SH-SY5Y (cell line): ENCODE measurements around the gene SNAPC1.

Experiments
- GATA2 ChIP-seq: IDR thresholded peaks from 2 replicates; pipeline ENCODE4 v1.6.1; 2011; ENCODE audit warnings: mild to moderate bottlenecking, low read depth, low read length
- GATA3 ChIP-seq: IDR thresholded peaks from 2 replicates; pipeline ENCODE4 v1.6.1; 2011; ENCODE audit warnings: low read depth, mild to moderate bottlenecking, low read length, moderate library complexity

SNAPC1 gene

DNA sequence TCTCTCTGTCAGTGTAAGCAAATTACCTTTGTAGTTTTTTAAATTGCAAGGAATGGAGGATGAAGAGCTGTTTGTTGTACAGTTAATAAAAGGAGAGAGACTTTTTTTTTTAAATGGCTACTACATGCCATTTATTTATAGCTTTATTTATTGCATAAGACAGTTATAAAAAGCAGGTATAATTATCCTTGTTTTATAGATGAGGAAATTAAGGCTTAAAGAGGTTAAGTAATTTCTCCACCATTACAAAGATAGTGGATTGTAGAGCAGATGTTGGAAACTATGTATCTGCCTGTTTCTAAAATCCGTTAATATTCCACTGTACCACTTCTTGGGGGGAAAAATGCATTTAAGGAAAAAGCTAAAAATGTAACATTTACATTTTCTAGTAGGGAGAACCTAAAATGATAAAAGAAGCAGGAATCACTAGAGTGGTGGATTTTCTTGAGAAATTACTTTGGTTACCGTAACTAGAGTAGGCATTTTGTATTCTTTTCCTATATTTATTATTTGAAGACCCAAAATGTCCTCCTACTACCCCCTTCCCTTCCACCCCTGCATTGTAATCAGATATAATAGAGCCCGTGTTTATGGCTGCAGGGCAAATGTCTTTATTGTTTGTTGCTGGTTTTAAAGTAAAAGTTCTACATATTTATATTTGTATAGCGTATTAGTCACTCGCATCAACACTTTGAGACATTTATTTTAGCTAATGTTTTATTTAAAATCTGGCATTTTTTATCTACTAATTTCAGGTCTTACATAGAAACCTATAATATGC, 2.3 kb downstream of the SNAPC1 start:
- TF ChIP-seq GATA3 (no peak), GATA2 (no peak)

- TF ChIP-seq GATA3 = no peak
- no peak for TF ChIP-seq GATA2
Observed at GRCh38 chr14:61765225-61765943, 3.2 kb downstream of the SNAPC1 start.

DNA sequence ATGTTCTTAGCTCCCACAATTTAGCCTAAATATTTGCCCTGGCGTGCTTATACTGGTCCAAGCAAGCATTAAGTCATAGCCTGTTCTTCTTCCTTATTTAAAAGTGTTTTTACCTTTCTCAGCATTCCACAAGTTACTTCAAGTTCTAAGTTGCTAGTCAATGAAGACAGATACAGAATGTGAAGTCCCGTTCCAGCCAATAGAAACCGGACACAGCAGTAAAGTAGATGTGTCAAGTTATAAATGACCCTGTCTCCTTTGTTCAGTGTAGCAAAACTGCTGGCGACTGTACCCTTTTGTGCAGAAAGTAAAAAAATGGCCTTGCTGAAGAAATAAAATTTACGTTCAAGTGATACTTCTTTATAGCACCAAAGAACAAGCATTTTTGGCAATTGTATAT, 3.9 kb downstream of the SNAPC1 start:
- TF ChIP-seq GATA3 (no peak), GATA2 (no peak)

- TF ChIP-seq GATA2 = no peak; the same call in 1 of the 2 replicates
- TF ChIP-seq GATA3 = peak; percentile 55; the same call in 1 of the 2 replicates
Observed at GRCh38 chr14:61768240-61768639, 6.0 kb downstream of the SNAPC1 start.

DNA sequence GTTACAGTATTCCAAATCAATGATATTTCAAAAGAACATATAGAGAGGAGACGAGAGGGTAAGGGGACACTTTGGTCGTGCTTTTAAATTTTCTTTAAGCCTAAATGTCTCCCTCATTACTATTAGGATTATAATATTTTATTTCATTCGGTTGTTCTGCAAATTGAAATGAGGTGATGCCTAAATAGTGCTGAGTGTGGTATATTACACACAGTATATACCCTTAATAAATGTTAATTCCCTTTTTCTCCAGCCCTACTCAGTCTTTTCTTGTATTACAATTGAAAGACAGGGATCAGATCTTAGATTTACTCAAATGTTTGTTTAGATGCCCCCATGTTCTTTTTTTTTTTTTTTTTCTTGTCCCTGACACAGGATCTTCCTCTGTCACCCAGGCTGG, 7.7 kb downstream of the SNAPC1 start:
- no peak for TF ChIP-seq GATA3
- TF ChIP-seq GATA2 = no peak

GRCh38 chr14:61774861-61775260, 12.6 kb downstream of the SNAPC1 start:
- no peak for TF ChIP-seq GATA3
- no peak for TF ChIP-seq GATA2

DNA sequence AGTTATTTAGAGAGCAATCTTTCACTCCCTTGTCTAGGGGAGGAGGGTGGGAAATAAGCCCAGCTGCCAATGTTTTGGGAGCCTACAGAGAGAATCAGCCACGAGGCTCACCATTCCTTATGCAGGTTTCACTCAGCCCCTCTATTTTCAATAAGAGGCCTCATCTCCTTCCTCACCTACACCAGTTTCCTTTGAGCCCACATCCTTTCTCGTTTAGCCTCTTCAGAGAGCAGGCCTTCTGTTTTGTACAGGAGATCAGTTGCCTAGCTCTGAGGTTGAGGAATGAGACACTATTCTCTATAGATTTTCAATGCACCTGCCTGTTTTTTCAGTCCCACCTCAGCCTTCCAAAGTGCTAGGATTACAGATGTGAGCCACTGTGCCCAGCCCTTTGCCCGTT, 17.9 kb downstream of the SNAPC1 start:
- TF ChIP-seq GATA2 (no peak), GATA3 (no peak)

DNA sequence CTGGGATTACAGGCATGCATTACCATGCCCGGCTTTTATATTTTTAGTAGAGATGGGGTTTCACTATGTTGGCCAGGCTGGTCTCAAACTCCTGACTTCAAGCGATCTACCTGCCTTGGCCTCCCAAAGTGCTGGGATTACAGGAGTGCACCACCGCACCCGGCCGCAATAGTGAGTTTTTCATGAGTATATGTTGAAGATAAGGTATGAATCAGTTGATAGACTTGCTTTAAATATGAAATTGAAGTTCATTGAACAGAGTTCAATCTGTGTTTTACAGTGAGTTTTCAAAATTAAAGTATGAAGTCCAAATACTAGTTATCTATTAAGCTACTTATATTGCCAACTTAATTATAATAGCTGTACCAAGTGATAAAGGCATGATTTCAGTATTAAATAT, 35.1 kb downstream of the SNAPC1 start:
- TF ChIP-seq GATA2 = no peak
- TF ChIP-seq GATA3 = no peak

- TF ChIP-seq GATA2 (no peak), GATA3 (no peak)
Observed at GRCh38 chr14:61802010-61802568, 39.9 kb downstream of the SNAPC1 start.

GRCh38 chr14:61803755-61804154, 41.5 kb downstream of the SNAPC1 start:
- no peak for TF ChIP-seq GATA2

DNA sequence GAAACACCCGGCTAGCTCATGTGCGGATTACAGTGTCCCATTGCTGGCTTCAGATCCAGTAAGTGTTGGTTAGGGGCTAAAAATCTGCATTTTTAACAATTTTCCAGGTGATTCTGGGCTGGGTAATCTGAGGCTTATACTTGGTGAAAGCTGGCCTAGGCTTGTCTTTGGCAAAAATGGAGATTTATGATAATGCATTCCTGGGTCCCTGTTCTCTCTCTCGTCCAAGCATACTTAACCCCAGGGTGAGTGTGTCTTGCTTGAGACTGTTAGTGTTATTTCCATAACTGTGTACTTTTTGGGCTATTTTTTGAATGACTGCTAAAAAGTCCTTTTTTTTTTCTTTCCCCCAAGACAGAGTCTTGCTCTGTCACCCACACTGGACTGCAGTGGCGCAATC, 43.2 kb downstream of the SNAPC1 start:
- TF ChIP-seq GATA3 = no peak
- no peak for TF ChIP-seq GATA2

GRCh38 chr14:61811882-61812346, 49.7 kb downstream of the SNAPC1 start:
- no peak for TF ChIP-seq GATA3
- TF ChIP-seq GATA2 = no peak

DNA sequence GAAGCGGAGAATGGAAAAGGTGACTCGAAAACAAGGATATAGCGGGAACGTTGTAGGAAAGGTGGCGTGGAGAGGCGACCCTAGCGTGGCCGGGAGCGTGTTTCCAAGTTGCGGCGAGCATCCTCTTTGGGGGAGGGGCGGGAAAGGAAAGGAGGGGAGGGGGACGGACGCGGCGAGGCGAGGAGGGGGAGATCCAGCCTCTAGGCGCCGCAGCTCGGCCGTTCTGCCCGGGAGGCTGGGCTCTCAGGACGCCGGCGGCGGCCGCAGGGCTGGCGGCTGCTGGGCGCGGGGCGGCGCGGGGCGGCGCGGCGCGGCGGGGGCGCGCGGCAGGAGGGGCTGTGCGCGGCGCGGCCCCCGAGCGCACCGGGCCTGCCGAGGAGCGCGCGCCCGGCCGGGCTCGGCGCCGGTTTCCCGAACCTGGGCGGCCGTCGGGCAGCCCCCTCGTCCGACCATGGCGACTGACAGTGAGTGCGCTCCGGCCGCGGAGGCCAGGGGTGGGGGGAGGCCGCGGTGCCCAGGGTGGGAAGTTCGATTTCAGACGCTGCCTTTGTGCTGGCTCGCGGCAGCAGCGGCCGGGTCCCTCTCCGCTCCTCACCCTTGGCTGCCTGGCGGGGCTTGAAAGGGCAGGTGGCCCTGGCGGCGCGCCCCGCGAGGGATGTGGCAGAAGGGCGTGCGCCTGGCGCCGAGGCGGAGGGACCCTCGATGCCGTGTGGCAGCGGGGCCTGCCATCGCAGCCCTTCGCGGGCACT, 50.3 kb downstream of the SNAPC1 start, which contains the start of gene SYT16:
Gene SYT16 (plus strand): TSS at position 357 of the 749 bp plus-strand sequence.
- TF ChIP-seq GATA2 (no peak), GATA3 (no peak)

DNA sequence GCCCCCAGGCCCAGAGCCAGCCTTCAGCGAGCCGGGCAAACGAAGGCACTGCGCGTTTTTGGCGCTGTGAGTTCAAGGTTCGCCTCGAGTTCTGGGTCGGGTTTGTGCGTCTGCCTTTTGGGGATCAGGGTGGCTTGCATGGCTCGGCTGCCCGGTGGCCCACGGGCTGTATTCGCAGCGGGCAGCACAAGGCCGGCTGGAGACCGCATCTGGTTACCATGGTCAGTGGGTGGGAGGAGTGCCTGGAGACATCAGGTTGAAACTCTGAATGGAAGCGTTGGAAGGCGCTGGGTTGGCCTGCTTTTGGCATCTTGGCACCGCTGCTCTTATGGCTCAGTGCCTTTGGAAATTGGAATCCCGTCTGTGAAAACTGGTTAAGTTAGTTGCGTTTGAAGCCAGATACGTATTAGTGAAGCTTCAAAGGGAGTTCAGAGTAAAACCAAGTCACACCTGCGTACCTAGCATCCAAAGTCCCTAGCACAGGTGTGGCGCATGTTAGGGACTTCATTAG, 50.9 kb downstream of the SNAPC1 start:
- TF ChIP-seq GATA3 (no peak), GATA2 (no peak)
